ENCODE results near the gene MAML2. TPM values are rescaled to one million over a fixed set of nuclear protein-coding genes. Genes with fewer than 3 reads are reported as not detected.

Gene MAML2
- total RNA-seq, 1 donor from 2014 or later = 4.1 TPM

DNA sequence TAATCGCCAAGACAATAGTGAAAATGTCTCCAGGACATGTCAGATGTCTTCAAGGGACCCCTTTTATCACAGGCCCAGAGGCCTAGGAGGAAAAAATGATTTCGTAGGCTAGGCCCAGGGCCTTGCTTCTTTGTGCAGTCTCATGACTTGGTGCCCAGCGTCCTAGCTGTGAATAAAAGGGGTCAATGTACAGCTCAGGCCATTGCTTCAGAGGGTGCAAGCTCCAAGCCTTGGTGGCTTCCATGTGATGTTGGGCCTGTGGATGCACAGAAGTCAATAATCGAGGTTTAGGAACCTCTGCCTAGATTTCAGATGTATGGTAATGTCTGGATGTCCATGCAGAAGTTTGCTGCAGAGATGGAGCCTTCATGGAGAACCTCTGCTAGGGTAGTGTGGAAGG is 398.4 kb downstream of the MAML2 start:
- ATAC-seq (no peak), DNase-seq (no peak)
- intact Hi-C loops (cut with micrococcal nuclease) = no loop called here

- DNase-seq = no peak
- intact Hi-C loops (cut with micrococcal nuclease) = no loop called here
- ATAC-seq = no peak
Observed at GRCh38 chr11:95943546-95943945, 399.4 kb downstream of the MAML2 start.

- intact Hi-C loops (cut with micrococcal nuclease) = no loop called here
- DNase-seq = no peak
- ATAC-seq = no peak
Observed at GRCh38 chr11:95939091-95939490, 403.9 kb downstream of the MAML2 start.

GRCh38 chr11:95937358-95937757 is 405.6 kb downstream of the MAML2 start:
- DNase-seq (no peak), ATAC-seq (no peak)
- intact Hi-C loops (cut with micrococcal nuclease) = no loop called here

- no peak for DNase-seq
- no peak for ATAC-seq
- intact Hi-C loops (cut with micrococcal nuclease) = no loop called here
Observed at GRCh38 chr11:95933594-95933993, 409.4 kb downstream of the MAML2 start.

GRCh38 chr11:95931916-95932315 is 411.1 kb downstream of the MAML2 start:
- intact Hi-C loops (cut with micrococcal nuclease) = no loop called here
- ATAC-seq = no peak
- no peak for DNase-seq

- DNase-seq (no peak), ATAC-seq (no peak)
- intact Hi-C loops (cut with micrococcal nuclease) = no loop called here
Observed at GRCh38 chr11:95930948-95931347, 412.0 kb downstream of the MAML2 start.

DNA sequence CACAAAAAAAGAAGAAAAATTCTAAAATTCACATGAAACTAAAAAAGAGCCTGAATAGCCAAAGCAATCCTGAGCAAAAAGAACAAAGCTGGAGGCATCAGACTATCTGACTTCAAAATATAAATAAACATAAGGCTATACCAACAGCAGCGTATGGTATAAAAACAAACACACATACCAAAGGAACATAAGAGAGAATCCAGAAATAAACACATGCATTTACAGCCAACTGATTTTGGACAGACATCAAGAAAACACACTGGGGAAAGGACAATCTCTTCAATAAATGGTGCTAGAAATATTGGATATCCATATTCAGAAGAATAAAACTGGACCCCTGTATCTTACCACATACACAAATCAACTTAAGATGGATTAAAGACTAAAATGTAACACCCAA is 416.3 kb downstream of the MAML2 start:
- no peak for DNase-seq
- intact Hi-C loops (cut with micrococcal nuclease) = no loop called here
- no peak for ATAC-seq

Small RNAs within 50 kb of the gene (microRNA-seq; reads per million reads assigned to microRNA genes)
- not detected for gene MIR1260B (ENCODE audit: borderline number of aligned reads)

Other genes starting within 250 kb of the MAML2 start
- gene CCDC82, start 46.7 kb upstream of the MAML2 start, total RNA-seq = 14.1 TPM
- 5.5 TPM for gene JRKL, start 46.8 kb upstream of the MAML2 start, total RNA-seq

Measured in left ventricle myocardium superior (tissue), 1 donor.